Measurements from ENCODE around the gene MPST. TPM values are rescaled to one million over a fixed set of nuclear protein-coding genes. Genes with fewer than 3 reads are reported as not detected.

The MPST gene
- total and polyA plus RNA-seq, 3 donors from 2014 or later, result 64.1 to 114 (median 99.6) TPM

DNA sequence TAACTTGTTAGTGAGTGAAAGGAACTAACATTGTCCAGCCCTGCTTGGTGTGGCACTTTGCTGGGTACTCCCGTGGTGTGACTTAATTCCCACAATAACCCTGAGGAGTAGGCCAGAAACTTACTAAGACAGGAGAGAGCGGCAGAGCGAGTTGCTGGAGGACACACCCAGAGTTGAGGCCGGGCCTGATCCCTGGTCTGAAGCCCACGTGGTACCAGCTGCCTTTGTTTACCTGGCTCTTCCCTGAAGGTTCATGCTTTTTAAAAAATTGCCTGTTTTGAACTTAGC is 594 bp downstream of the MPST start:
- Histone ChIP-seq H3K4me1 (peaks cover 22% of the 10 kb centered on the region), H3K36me3 (ENCODE audit: low read depth, missing control alignments) (no peaks in the 10 kb centered on the region), H3K4me3 (peak overlapping the region; percentile 84 to 95), H3K27me3 (no peaks in the 10 kb centered on the region), H3K27ac (peak overlapping the region; percentile 77 to 88), H3K9me3 (no peaks in the 10 kb centered on the region)
- WGBS, 2 donors, result 0 to 1% methylated on average over 5 of the region's 5 CpGs
- TF ChIP-seq POLR2A (IDR thresholded peaks at IDR 0.05) (no peak), CTCF (IDR thresholded peaks at IDR 0.05) (no peak)
- intact Hi-C loops (cut with DNase I; ENCODE audit: low total_unique reads), result no loop called here
- DNase-seq, result peak; percentile 64

DNA sequence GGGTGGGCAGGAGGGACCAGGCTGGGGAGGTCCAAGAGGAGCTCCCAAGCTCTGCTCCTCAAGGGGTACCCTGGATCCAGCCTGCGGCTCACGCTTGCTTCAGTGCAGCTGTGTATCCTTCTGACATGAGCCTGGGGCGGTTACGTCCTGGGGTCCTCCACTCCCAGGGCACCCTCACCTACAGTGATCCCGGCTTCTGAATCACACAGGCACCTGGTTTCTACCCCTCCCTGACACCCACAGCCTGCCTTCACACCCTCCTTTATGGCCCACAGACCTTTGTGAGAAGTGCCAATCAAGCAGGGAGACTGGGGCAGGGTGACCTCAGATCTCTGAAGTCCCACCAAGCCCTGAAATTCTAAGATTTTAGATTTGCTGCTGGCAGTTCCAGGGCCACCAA is 1.5 kb downstream of the MPST start:
- intact Hi-C loops (cut with DNase I; ENCODE audit: low total_unique reads), result no loop called here
- H3K4me1 ChIP-seq, result peaks cover 23% of the 10 kb centered on the region

DNA sequence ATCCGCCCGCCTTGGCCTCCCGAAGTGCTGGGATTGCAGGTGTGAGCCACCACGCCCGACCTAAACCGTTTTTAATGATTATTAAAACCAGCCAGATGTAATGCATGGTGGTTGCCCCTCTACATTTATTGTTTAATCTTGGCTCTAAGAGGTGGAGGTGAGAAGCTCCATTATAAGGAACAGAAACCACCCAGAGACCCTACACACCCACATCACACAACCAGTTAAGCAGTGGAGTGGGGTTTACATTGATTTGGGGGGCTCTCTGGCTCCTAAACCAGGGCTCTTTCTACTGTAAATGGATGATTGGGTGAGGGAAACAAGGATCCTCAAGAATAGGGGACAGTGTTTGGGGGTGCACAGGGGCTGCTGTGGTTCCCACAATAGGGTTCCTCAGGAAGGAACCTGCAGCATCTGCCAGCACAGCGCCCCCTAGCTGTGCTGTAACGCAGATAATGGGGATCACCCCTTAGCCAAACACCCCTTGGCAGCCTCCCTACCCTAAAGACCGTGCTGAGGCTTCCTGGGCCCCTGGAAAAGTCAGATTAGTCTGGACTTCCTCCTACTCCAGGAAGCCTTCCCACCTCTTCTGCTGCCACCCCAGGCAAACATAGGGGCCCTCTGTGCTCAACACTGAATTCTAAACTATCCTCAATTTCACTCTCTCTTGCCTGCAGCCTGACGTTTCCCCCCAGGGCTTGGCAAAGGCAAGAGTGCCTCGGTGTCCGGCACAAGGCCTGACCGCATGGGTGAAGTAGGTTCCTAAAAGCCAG is 2.4 kb downstream of the MPST start:
- H3K9me3 ChIP-seq, result no peaks in the 10 kb centered on the region
- peaks cover 21% of the 10 kb centered on the region for H3K4me1 ChIP-seq
- intact Hi-C loops (cut with DNase I; ENCODE audit: low total_unique reads), result no loop called here
- H3K27ac ChIP-seq, result no peak overlapping the region
- TF ChIP-seq POLR2A (IDR thresholded peaks at IDR 0.05), result no peak
- peak; percentile 31 to 77 (median 35) for TF ChIP-seq CTCF (IDR thresholded peaks at IDR 0.05)
- peak; percentile 50 for DNase-seq
- WGBS, 2 donors, result 71 to 77% methylated on average over 12 to 13 of the region's 13 CpGs
- no peak overlapping the region for H3K4me3 ChIP-seq
- no peaks in the 10 kb centered on the region for H3K27me3 ChIP-seq
- H3K36me3 ChIP-seq (ENCODE audit: low read depth, missing control alignments), result no peaks in the 10 kb centered on the region

More for the DNA sequence above, 1.5 kb downstream of the MPST start:
- H3K27me3 ChIP-seq, result no peaks in the 10 kb centered on the region
- DNase-seq, result no peak
- no peak for TF ChIP-seq CTCF (IDR thresholded peaks at IDR 0.05)
- TF ChIP-seq POLR2A (IDR thresholded peaks at IDR 0.05), result no peak
- H3K36me3 ChIP-seq (ENCODE audit: low read depth, missing control alignments), result no peaks in the 10 kb centered on the region
- no peak overlapping the region for H3K27ac ChIP-seq
- WGBS, 2 donors, result 96 to 100% methylated on average over 5 of the region's 5 CpGs
- no peaks in the 10 kb centered on the region for H3K9me3 ChIP-seq
- H3K4me3 ChIP-seq, result no peak overlapping the region

GRCh38 chr22:37022483-37023337 is 3.2 kb downstream of the MPST start:
- no peak for TF ChIP-seq POLR2A (IDR thresholded peaks at IDR 0.05)
- TF ChIP-seq CTCF (IDR thresholded peaks at IDR 0.05), result no peak
- Histone ChIP-seq H3K36me3 (ENCODE audit: low read depth, missing control alignments) (no peaks in the 10 kb centered on the region), H3K4me3 (no peak overlapping the region), H3K27me3 (no peaks in the 10 kb centered on the region), H3K9me3 (no peaks in the 10 kb centered on the region), H3K27ac (no peak overlapping the region), H3K4me1 (peaks cover 17% of the 10 kb centered on the region)
- WGBS, 2 donors, result 79 to 82% methylated on average over 16 of the region's 16 CpGs
- intact Hi-C loops (cut with DNase I; ENCODE audit: low total_unique reads), result no loop called here
- no peak for DNase-seq
